ENCODE measurements around the gene YTHDF2. TPM values are rescaled to one million over a fixed set of nuclear protein-coding genes. Genes with fewer than 3 reads are reported as not detected.
A peak's percentile ranks its signal among the peaks of the same experiment; 100 is the strongest.
"Not testable (repeated sequence)": the region's sequence is repeated elsewhere in the genome, so short reads cannot be mapped to it uniquely, and the experiment has no call there.

Gene YTHDF2
- total RNA-seq (2014; rRNA removed), result 53.5 and 66.7 TPM in 2 replicates
- 40.9 TPM for polyA plus RNA-seq (2012)

GRCh38 chr1:28736450-28737306 lies at the start of gene YTHDF2:
TSS of gene YTHDF2 (plus strand) at chr1:28736940. CDS start at chr1:28737121, 181 bp downstream.
- peak; percentile 96 for DNase-seq (ENCODE audit: low read depth)

- DNase-seq (ENCODE audit: low read depth), result not testable (repeated sequence)
Measured at GRCh38 chr1:28691627-28692026, 45.1 kb upstream of the YTHDF2 start.

- DNase-seq (ENCODE audit: low read depth), result no peak
Measured at GRCh38 chr1:28703629-28704028, 33.1 kb upstream of the YTHDF2 start.

DNA sequence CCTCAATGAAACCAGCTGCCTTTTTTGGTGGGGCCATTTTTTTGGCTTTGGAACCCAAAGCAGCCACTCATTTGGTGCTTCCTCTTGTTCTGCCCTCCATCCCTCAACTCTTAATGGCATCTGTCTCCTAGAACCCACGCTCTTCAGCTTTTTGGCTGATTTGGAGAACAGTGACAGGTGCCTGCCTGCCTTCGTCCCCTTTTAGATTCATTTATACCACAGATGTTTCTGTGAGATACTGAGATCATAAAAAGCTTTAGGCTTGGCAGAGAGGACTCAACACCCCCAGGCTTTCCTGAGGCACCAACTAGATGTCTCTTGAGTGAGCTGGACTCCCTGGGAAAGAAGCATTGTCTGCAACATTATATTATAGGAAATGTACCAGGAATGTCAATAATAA lies 20.4 kb upstream of the YTHDF2 start:
- no peak for DNase-seq (ENCODE audit: low read depth)

GRCh38 chr1:28718166-28718565 lies 18.6 kb upstream of the YTHDF2 start:
- no peak for DNase-seq (ENCODE audit: low read depth)

- peak; percentile 31 for DNase-seq (ENCODE audit: low read depth)
Measured at GRCh38 chr1:28718586-28719331, 18.0 kb upstream of the YTHDF2 start.

GRCh38 chr1:28719332-28719619 lies 17.5 kb upstream of the YTHDF2 start:
- DNase-seq (ENCODE audit: low read depth), result no peak

GRCh38 chr1:28720376-28720775 lies 16.4 kb upstream of the YTHDF2 start:
- no peak for DNase-seq (ENCODE audit: low read depth)

- DNase-seq (ENCODE audit: low read depth), result not testable (repeated sequence)
Measured at GRCh38 chr1:28721927-28722326, 14.8 kb upstream of the YTHDF2 start.

- DNase-seq (ENCODE audit: low read depth), result not testable (repeated sequence)
Measured at GRCh38 chr1:28725365-28725764, 11.4 kb upstream of the YTHDF2 start.

GRCh38 chr1:28735961-28736449 lies 735 bp upstream of the YTHDF2 start:
- no peak for DNase-seq (ENCODE audit: low read depth)

DNA sequence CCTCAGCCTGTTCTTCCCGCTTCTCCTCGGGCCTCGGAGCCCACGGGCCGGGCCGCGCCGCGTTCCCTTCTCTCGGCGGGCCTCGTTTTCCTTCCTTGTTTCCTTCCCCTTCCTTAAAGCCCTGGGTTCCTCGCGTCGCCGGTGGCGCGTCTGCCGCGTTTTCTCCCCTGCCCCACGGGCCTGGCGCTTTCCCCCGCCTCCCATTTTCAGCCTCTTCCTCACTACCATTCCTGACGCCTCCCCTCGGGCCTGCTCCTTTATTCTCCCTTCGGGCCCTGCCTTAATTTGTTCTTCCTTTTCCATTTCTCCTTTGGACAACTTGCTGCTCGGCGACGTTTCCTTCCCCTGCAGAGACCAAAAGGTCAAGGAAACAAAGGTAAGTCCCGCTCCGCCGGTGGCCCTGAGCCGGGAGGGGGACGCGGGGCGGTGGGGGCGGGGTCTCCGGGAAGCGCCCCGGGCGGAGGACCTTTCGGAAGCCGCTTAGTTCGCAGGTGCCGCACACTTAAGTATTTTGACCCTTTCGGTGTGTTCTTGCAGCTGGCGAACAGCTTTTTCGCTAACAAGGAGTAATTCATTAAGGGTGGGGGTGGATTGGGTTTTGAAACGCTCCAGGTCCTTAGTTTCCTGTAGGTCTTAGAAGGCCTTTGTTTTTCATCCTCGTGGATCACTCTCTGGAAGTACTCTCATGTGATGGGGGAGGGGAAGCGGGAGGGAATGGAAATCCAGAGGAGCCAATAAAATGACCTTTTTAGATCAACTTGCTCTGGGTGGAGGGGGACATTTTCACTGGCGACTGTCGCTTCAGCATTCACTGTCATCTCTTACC lies 780 bp downstream of the YTHDF2 start:
- DNase-seq (ENCODE audit: low read depth), result peak; percentile 51

GRCh38 chr1:28740118-28740517 lies 3.4 kb downstream of the YTHDF2 start:
- DNase-seq (ENCODE audit: low read depth), result no peak

DNA sequence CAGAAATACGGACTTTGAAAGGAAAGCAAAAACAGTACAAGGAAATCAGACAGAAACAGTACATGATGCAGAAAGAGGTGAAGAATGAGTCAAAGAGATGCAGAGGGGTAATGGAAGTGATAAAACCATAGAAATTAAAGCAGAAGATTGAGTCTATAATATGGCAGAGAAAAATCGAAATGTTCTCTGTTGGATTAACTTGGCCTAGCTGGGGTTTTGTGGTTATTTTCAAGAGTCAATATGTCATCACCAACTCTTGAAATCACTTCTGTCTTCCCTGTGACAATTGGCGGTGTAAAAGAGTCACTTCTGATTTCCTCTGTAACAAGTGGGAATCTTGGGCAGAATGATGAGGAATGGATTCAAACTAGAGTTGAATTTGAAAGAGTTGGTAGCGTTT lies 7.4 kb downstream of the YTHDF2 start:
- DNase-seq (ENCODE audit: low read depth), result no peak

- DNase-seq (ENCODE audit: low read depth), result no peak
Measured at GRCh38 chr1:28745653-28746173, 9.0 kb downstream of the YTHDF2 start.

- no peak for DNase-seq (ENCODE audit: low read depth)
Measured at GRCh38 chr1:28750330-28750729, 13.6 kb downstream of the YTHDF2 start.

DNA sequence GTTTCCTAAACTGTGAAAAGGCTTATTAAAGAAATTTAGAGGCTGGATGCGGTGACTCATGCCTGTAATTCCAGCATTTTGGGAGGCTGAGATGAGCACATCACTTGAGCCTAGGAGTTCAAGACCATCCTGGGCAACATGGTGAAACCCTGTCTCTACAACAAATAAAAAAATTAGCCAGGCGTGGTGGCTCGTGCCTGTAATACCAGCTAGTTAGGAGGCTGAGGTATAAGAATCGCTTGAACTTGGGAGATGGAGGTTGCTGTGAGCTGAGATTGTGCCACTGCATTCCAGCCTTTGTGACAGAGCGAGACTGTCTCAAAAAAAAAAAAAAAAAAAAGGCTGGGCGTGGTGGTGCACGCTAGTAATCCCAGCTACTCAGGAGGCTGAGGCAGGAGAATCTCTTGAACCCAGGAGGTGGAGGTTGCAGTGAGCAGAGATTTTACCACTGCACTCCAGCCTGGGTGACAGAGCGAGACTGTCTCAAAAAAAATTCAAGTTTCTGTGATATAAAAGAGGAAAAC lies 14.1 kb downstream of the YTHDF2 start:
- DNase-seq (ENCODE audit: low read depth), result not testable (repeated sequence)

- peak; percentile 60 for DNase-seq (ENCODE audit: low read depth)
Measured at GRCh38 chr1:28751315-28752060, 14.7 kb downstream of the YTHDF2 start.

DNA sequence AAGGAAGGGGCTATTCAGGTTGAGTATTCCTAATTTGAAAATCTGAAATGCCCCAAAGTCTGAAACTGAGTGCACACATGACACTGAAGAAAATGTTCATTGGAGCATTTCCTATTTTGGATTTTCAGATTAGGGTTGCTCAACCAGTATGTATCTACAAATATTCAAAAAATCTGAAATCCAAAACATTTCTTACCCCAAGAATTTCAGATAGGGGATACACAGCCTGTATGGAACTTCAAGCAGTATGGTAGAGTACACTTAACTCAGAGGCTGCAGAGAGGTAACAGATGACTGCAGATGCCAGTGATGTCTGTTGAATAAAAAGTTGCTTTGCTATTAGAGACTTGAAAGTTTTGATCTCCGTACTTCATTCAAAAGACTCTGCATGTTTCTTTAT lies 19.0 kb downstream of the YTHDF2 start:
- DNase-seq (ENCODE audit: low read depth), result no peak

DNA sequence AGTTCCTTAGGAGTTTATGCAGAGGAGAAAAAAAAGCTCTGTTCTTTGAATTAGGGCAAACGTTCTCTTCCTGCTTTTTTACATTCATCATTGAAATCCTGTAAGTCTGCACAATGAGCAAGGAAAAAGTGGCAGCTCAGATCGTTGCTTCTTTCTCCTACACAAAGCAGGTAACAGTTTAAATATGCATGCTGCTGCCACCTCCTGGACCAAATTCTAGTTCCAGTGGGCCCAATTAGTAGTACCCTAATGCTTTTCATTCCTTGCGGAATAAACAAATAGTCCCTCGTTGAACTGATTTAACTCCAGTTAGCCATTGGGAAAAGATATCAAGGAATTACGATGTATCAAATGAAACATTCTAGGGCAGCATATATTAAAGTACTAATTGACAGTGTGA lies 20.1 kb downstream of the YTHDF2 start:
- no peak for DNase-seq (ENCODE audit: low read depth)

DNA sequence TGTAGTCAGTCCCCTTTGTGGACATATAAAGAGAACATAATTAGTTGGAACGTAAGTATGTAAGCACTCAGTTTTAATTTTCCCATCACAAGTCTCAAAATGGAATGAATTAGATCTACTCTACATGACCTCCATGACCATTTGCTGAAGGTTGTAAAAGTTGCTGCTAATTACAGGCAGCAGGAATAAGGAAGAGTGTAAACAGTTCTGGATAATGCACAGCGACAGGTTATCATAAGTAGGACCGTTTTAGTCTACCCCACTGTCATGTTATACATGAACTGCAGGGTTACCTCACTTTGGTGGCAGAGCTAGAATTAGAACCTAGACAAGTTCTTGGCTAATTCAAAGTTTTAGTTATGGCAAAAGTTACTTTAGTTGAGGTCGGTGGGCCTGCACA lies 21.7 kb downstream of the YTHDF2 start:
- no peak for DNase-seq (ENCODE audit: low read depth)
